ENCODE measurements around the gene C10orf67.

GRCh38 chr10:23364378-23364777 lies 19.8 kb upstream of the C10orf67 start:
- no peak for TF ChIP-seq CTCF (IDR thresholded peaks at IDR 0.05)
- TF ChIP-seq EZH2 (IDR thresholded peaks at IDR 0.05; ENCODE audit: borderline replicate concordance, insufficient read depth, low read depth, low read length, poor library complexity, severe bottlenecking), result no peak
